GM19463 (cell line): ENCODE measurements around the gene C18orf63.

Source experiments
- ATAC-seq: cut with Tn5 transposase; IDR thresholded peaks from one replicate; pipeline ENCODE4 v1.9.1; 2021; ENCODE audit warnings: mild to moderate bottlenecking, moderate library complexity; ENCODE audit not compliant: unreplicated experiment

The C18orf63 gene

GRCh38 chr18:74373428-74373827 is 57.8 kb downstream of the C18orf63 start:
- no peak for ATAC-seq

GRCh38 chr18:74375999-74376398 is 60.4 kb downstream of the C18orf63 start:
- peak; percentile 56 for ATAC-seq

DNA sequence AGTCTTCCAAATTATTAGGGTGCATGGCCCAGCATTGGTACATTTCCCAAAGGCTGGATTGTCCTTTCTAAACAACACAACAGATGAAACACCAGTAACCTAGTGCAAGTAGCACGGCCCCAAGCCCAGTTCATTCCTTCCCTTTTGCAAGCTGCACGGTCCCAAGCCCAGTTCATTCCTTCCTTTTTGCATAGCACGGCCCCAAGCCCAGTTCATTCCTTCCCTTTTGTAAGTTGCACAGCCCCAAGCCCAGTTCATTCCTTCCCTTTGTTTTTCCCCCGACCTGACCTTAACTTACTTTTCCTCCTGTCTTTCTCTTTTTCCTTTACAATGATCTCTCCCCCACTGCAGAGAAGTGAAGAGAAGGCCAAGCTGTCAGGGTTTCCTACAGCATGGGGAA is 60.9 kb downstream of the C18orf63 start:
- no peak for ATAC-seq

DNA sequence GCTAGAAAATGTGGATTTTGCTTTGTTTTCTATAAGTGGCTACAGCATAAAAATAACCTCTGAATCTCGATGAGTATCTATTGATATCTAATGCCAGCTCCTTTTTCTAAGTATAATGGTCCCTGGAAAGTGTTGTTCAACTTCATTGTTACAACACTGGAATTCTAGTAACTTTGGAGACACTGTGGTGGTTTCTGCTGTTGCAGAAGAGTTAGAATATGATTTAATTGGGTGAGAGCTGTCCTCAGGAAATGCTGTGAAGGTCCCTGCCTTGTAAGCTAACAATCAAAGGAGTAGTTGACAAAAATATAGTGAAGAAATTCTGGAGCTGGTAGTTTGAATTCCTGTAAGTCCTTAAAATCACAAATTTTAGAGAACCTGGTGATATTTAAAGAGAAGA is 62.1 kb downstream of the C18orf63 start:
- ATAC-seq: no peak

GRCh38 chr18:74378179-74378682 is 62.6 kb downstream of the C18orf63 start:
- ATAC-seq: no peak

DNA sequence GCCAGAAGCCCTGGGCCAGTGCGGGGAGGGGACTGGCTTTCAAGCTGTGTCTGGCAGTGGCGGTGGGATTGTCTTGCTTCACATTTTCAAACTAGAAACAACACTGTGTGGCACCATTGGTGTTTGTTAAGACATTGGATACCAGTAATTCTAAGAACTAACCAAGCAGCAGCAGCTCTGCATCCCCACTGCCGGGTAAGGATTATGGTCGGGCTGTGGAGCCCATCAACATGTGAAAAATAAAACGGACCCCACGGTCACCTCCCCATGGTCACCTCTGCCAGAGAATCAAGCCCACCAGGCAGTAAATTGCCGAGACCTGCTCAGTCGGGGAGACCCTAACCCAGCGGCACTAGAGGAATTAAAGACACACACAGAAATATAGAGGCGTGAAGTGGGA is 65.3 kb downstream of the C18orf63 start:
- ATAC-seq: no peak

GRCh38 chr18:74381621-74382295 is 66.1 kb downstream of the C18orf63 start:
- no peak for ATAC-seq

GRCh38 chr18:74382481-74383017 is 66.9 kb downstream of the C18orf63 start:
- no peak for ATAC-seq

- ATAC-seq: no peak
Measured at GRCh38 chr18:74387383-74387782, 71.7 kb downstream of the C18orf63 start.

DNA sequence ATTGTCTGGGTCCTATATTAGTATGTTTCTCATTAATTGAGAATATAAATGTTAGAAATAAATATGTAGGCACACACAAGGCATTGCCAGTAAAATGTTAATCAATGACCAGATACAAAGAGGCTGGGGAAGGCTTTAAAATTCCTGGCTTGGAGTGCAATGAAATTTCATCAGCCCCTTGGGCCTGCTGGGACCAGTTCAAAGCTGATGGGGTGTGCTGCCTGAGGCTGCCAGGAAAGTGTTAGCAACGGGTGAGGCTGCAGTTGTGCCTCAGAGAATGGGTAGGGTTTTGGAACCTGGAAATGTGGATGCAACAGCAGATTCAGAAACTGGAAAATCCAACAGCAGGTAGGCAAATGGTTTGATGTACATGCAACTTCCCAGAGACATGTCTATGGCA is 72.6 kb downstream of the C18orf63 start:
- no peak for ATAC-seq

- no peak for ATAC-seq
Measured at GRCh38 chr18:74389171-74389927, 73.7 kb downstream of the C18orf63 start.

GRCh38 chr18:74389991-74390390 is 74.4 kb downstream of the C18orf63 start:
- ATAC-seq: no peak

GRCh38 chr18:74390900-74391299 is 75.3 kb downstream of the C18orf63 start:
- no peak for ATAC-seq

- ATAC-seq: no peak
Measured at GRCh38 chr18:74392323-74392722, 76.7 kb downstream of the C18orf63 start.

DNA sequence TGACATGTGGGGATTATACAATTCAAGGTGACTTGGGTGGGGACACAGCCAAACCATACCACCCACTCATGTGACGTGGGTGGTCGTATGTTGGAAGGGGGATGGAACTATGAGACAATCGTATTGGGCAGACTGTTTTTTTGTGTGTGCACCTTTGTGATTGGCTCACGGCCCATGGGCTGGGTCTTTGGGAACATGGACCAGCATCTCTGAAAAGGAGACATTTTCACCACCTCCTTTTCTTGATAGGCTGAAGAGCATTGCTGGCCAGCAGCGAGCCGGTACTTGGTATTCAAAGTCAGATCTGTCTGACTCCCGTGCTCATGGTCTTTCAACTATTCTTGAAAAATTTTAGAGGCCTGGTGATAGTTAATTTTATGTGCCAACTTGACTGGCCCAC is 79.4 kb downstream of the C18orf63 start:
- ATAC-seq: no peak

- no peak for ATAC-seq
Measured at GRCh38 chr18:74395648-74396154, 80.1 kb downstream of the C18orf63 start.

- no peak for ATAC-seq
Measured at GRCh38 chr18:74396171-74397169, 80.8 kb downstream of the C18orf63 start.

DNA sequence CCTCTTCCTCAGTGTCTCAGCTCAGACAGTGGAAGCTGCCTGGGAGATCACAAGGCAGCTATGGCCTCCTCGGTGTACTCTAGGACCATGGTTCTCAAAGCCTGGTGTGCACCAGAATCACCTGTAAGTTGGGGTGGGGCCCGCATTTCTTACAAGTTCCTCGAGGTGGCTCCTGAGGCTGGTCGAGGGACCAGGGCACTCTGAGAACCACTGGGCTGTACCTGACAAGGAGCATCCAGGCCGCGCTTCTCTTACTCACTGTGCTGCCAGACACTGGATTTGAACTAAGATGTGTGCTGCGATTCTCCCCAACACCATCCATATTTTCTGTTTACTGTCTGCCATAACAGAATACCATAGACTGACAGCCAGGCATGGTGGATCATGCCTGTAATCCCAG is 81.9 kb downstream of the C18orf63 start:
- no peak for ATAC-seq

DNA sequence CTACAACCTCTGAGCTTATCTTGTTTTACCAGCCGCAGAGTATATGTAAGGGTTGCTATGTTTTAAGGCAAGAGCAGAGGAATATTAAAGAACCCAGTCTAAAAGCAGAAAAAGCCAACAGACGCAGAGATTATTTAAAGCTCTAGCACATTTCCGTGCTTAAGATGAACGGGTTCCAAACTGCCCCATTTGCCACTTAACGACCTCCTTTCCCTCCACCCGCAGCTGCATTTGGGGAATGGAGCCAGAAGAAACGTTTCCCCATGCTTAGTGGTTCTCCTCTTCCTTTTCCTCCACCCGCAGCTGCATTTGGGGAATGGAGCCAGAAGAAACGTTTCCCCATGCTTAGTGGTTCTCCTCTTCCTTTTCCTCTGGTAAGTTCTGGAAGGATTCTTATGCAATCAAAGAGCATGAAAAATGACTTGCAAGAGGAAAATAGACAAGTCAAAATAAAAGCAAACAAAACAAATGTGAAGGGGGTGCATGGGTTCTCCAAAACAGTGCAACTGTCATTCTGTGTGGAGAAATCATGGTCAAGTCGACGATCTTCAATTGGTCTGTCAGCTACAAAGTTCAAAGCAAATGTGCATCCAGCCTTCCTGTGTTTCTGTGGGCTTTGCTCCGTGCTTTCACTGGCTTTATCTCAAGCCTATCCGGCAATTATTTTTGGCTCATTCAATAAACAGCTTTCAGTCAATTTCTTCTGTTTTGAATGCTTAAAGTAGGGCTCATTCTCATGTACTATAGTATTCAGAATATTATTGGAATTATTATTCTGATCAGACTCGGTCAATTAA is 83.7 kb downstream of the C18orf63 start:
- ATAC-seq: no peak

GRCh38 chr18:74400813-74401212 is 85.2 kb downstream of the C18orf63 start:
- no peak for ATAC-seq
